Measurements from ENCODE around the gene BMP7. TPM values are rescaled to one million over a fixed set of nuclear protein-coding genes. Genes with fewer than 3 reads are reported as not detected.

Gene BMP7
- total and polyA plus RNA-seq, 2 experiments from 2014 or later, result 15.9 to 22.8 TPM

DNA sequence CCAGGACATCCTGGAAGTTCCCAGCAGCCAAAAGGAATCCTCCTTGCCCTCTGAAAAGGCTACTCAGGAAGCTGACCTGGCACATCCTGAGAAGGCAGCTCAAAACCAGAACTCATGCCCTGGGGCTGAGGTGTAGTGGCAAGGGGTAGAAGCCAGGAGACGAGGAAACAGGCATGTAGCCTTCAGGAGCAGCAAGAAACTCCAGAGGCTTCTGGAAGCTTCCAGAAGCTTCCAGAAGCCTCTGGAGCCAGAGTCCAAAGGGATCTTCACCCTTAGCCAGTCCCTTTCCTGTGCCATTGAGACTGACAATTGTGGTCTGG, 43.9 kb downstream of the BMP7 start:
- no peak overlapping the region for H2AFZ ChIP-seq
- no peaks in the 10 kb centered on the region for H3K9me2 ChIP-seq (ENCODE audit: insufficient read depth)
- TF ChIP-seq EZH2 (IDR thresholded peaks at IDR 0.05; ENCODE audit: low read depth, unreplicated experiment), result no peak
- TF ChIP-seq CREB1 (CRISPR knock-in tag; IDR thresholded peaks at IDR 0.05; ENCODE audit: low read depth), result no peak
- no peak for TF ChIP-seq NANOG (IDR thresholded peaks at IDR 0.05; ENCODE audit: borderline replicate concordance)
- no peak for TF ChIP-seq EZH2phosphoT487 (IDR thresholded peaks at IDR 0.05; ENCODE audit: unreplicated experiment)
- TF ChIP-seq JUNB (IDR thresholded peaks at IDR 0.05; ENCODE audit: unreplicated experiment), result no peak
- TF ChIP-seq CTCF (conservative IDR thresholded peaks at IDR 0.05; ENCODE audit: low read depth in 2 of 2), result no peak
- TF ChIP-seq ZNF114 (CRISPR knock-in tag; IDR thresholded peaks at IDR 0.05), result no peak
- no peak for TF ChIP-seq STAT1 (IDR thresholded peaks at IDR 0.05; ENCODE audit: unreplicated experiment)
- TF ChIP-seq REST (IDR thresholded peaks at IDR 0.05; ENCODE audit: unreplicated experiment), result no peak
- no peak for TF ChIP-seq POLR2AphosphoS5 (IDR thresholded peaks at IDR 0.05; ENCODE audit: low read depth)
- TF ChIP-seq ZNF462 (CRISPR knock-in tag; IDR thresholded peaks at IDR 0.05), result no peak
- no peak for TF ChIP-seq ZNF331 (CRISPR knock-in tag; IDR thresholded peaks at IDR 0.05; ENCODE audit: low read depth)
- TF ChIP-seq, protein P1, sequence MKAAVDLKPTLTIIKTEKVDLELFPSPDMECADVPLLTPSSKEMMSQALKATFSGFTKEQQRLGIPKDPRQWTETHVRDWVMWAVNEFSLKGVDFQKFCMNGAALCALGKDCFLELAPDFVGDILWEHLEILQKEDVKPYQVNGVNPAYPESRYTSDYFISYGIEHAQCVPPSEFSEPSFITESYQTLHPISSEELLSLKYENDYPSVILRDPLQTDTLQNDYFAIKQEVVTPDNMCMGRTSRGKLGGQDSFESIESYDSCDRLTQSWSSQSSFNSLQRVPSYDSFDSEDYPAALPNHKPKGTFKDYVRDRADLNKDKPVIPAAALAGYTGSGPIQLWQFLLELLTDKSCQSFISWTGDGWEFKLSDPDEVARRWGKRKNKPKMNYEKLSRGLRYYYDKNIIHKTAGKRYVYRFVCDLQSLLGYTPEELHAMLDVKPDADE (IDR thresholded peaks at IDR 0.05), result no peak
- H3K4me1 ChIP-seq (ENCODE audit: insufficient read depth), result no peaks in the 10 kb centered on the region
- DNase-seq (ENCODE audit: low spot score) (no peak), ATAC-seq (no peak)
- Mint-ChIP-seq H3K9me3 (no peaks in the 10 kb centered on the region), H3K4me3 (no peak overlapping the region), H3K36me3 (ENCODE audit: low read depth) (no peaks in the 10 kb centered on the region), H3K27ac (no peak overlapping the region), H3K27me3 (ENCODE audit: insufficient read depth, low read depth, poor library complexity) (peaks cover 4% of the 10 kb centered on the region), H3K4me1 (no peaks in the 10 kb centered on the region; the same call in 2 of the 3 replicates)
- H3K27me3 ChIP-seq (ENCODE audit: insufficient read depth), result no peaks in the 10 kb centered on the region
- H3K27ac ChIP-seq (ENCODE audit: low read depth), result no peak overlapping the region
- H4K20me1 ChIP-seq (replicated peaks; ENCODE audit: insufficient read depth), result no peaks in the 10 kb centered on the region
- H3K4me3 ChIP-seq, result no peak overlapping the region
- H3K4me2 ChIP-seq, result no peak overlapping the region
- no peaks in the 10 kb centered on the region for H3K36me3 ChIP-seq (ENCODE audit: insufficient read depth)
- no peaks in the 10 kb centered on the region for H3F3A ChIP-seq (replicated peaks; ENCODE audit: low read depth)
- H3K79me2 ChIP-seq (replicated peaks; ENCODE audit: insufficient read depth), result no peaks in the 10 kb centered on the region

Measured in GM23338 (cell line).